ENCODE results near the gene TRIM38. TPM values are rescaled to one million over a fixed set of nuclear protein-coding genes. Genes with fewer than 3 reads are reported as not detected.

Gene TRIM38
- total and polyA plus RNA-seq, 2 donors (not counting 3 experiments of a cell fraction or from before 2014, with no cell fraction given): 5.1 to 13.2 TPM

DNA sequence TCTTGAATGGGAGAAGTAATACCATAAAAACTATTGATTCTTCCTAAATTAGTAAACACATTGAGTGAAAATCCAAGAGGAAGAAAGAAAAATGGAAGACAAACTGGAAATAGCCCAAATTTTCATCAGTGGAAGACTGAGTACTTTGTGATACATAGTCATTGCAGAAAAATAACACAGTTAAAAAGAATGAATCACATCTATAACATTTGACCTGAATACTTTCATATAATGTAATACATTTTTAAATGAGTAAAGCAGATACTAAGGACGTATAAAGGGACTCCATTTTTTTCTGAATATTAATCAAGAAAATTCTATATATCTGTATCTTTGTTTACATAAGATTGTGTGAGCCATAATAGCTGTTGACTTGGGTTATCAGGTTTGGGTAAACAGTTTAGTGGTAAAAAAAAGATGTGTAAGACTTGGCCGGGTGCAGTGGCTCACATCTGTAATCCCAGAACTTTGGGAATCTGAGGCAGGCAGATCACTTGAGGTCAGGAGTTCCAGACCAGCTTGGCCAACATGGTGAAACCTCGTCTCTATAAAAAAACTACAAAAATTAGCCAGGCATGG lies 27.8 kb upstream of the TRIM38 start:
- no peak overlapping the region for H3K27ac ChIP-seq (ENCODE audit: insufficient read depth, low read depth, low read length)

More for the DNA sequence above, 27.8 kb upstream of the TRIM38 start:
- no TSS peak for BruUV-seq (replicated peaks)
- no peak overlapping the region for H2AFZ ChIP-seq (ENCODE audit: low read depth, low read length)
- no peaks in the 10 kb centered on the region for H3K4me1 ChIP-seq (ENCODE audit: control insufficient read depth, extremely low read depth, insufficient read depth, low read length)
- H3K4me2 ChIP-seq (ENCODE audit: insufficient read depth, low read length): no peak overlapping the region
- H3K36me3 ChIP-seq (ENCODE audit: control insufficient read depth in 2 of 2, extremely low read depth in 1 of 2, insufficient read depth in 2 of 2, low read length in 2 of 2): no peaks in the 10 kb centered on the region
- peaks cover 0 to 2% of the 10 kb centered on the region in 2 experiments for H3K27me3 ChIP-seq (ENCODE audit: control insufficient read depth in 2 of 2, insufficient read depth in 2 of 2, low read length in 2 of 2)
- intact Hi-C loops (cut with micrococcal nuclease): no loop called here
- no peaks in the 10 kb centered on the region for H3K9me1 ChIP-seq (replicated peaks; ENCODE audit: control insufficient read depth, extremely low read depth, insufficient read depth, low read length)
- POLR2A ChIA-PET: no interaction called here
- dilution Hi-C loops (cut with MboI; ENCODE audit: extremely low pct_ligation_motif_present, low sequenced_read_pairs): no loop called here
- CTCF ChIA-PET: no interaction called here
- no peak for DNase-seq (ENCODE audit: low read depth, low spot score)
- no peak overlapping the region for H3K9ac ChIP-seq (replicated peaks; ENCODE audit: extremely low read depth, insufficient read depth, low read length)
- no peaks in the 10 kb centered on the region for H3K79me2 ChIP-seq (ENCODE audit: control insufficient read depth, insufficient read depth, low read length)
- H3K9me3 ChIP-seq (replicated peaks; ENCODE audit: control insufficient read depth, insufficient read depth, low read length): no peaks in the 10 kb centered on the region
- no peak overlapping the region for H3K4me3 ChIP-seq (replicated peaks in 1 of 3; ENCODE audit: insufficient read depth in 1 of 3, low read depth in 1 of 3, low read length in 3 of 3)
- TF ChIP-seq GATA2 (IDR thresholded peaks at IDR 0.05; ENCODE audit: insufficient read depth, insufficient read length, low read depth, low read length) (no peak), FOS (IDR thresholded peaks at IDR 0.05; ENCODE audit: borderline replicate concordance, insufficient read depth, low read length) (no peak), MYC (IDR thresholded peaks at IDR 0.05; ENCODE audit: low read depth, low read length) (no peak), POLR2AphosphoS5 (IDR thresholded peaks at IDR 0.05; ENCODE audit: insufficient read depth, low read depth, low read length) (no peak), POLR2A (IDR thresholded peaks at IDR 0.05; ENCODE audit: low read depth, low read length) (no peak), EZH2 (IDR thresholded peaks at IDR 0.05; ENCODE audit: borderline replicate concordance, low read depth, low read length, severe bottlenecking) (no peak), JUN (IDR thresholded peaks at IDR 0.05; ENCODE audit: borderline replicate concordance, insufficient read depth, insufficient read length, low read depth) (no peak)
- TF ChIP-seq, protein P1, sequence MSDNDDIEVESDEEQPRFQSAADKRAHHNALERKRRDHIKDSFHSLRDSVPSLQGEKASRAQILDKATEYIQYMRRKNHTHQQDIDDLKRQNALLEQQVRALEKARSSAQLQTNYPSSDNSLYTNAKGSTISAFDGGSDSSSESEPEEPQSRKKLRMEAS (IDR thresholded peaks at IDR 0.05; ENCODE audit: insufficient read depth, insufficient read length): no peak
- TF ChIP-seq, protein P2, sequence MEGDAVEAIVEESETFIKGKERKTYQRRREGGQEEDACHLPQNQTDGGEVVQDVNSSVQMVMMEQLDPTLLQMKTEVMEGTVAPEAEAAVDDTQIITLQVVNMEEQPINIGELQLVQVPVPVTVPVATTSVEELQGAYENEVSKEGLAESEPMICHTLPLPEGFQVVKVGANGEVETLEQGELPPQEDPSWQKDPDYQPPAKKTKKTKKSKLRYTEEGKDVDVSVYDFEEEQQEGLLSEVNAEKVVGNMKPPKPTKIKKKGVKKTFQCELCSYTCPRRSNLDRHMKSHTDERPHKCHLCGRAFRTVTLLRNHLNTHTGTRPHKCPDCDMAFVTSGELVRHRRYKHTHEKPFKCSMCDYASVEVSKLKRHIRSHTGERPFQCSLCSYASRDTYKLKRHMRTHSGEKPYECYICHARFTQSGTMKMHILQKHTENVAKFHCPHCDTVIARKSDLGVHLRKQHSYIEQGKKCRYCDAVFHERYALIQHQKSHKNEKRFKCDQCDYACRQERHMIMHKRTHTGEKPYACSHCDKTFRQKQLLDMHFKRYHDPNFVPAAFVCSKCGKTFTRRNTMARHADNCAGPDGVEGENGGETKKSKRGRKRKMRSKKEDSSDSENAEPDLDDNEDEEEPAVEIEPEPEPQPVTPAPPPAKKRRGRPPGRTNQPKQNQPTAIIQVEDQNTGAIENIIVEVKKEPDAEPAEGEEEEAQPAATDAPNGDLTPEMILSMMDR (IDR thresholded peaks at IDR 0.05; ENCODE audit: extremely low read depth in 1 of 2, insufficient read depth in 1 of 2, low read depth in 1 of 2, low read length in 2 of 2): no peak
- no peaks in the 10 kb centered on the region for H4K20me1 ChIP-seq (replicated peaks; ENCODE audit: control insufficient read depth, extremely low read depth, insufficient read depth, low read length)
- FAIRE-seq: no peak

Data from endothelial cell of umbilical vein (primary cell).